Transverse colon (tissue), 4 donors: ENCODE data around the gene ADAMTS3.

Experiments
- EP300 ChIP-seq: sonication (generic); formaldehyde crosslinking; IDR thresholded peaks from one replicate; pipeline ENCODE4 v1.6.1; 2017; ENCODE audit warnings: antibody characterized with exemption, low read depth
- POLR2A ChIP-seq: fragments of 450-650 bp; IDR thresholded peaks from one replicate; pipeline ENCODE4 v1.6.1; 2016; ENCODE audit warnings: antibody characterized with exemption, mild to moderate bottlenecking, moderate library complexity
- POLR2AphosphoS5 ChIP-seq, 3 donors: sonication (generic); formaldehyde crosslinking; IDR thresholded peaks; one replicate each; pipeline ENCODE4 v1.6.1; 2016; ENCODE audit warnings: antibody characterized with exemption in 3 of 3
- TF ChIP-seq, protein P1 (sequence below), 5 experiments: fragments of 200-600 bp in 3 of 5; fragments of 450-650 bp in 2 of 5; sonication (generic) in 3 of 5; IDR thresholded peaks; 1 replicate in 2 of 5; 2 replicates in 3 of 5; pipeline ENCODE4 v1.5.1; 2016 to 2017; ENCODE audit warnings: antibody characterized with exemption in 5 of 5, inconsistent platforms in 3 of 5, mild to moderate bottlenecking in 2 of 5, moderate library complexity in 1 of 5

DNA sequence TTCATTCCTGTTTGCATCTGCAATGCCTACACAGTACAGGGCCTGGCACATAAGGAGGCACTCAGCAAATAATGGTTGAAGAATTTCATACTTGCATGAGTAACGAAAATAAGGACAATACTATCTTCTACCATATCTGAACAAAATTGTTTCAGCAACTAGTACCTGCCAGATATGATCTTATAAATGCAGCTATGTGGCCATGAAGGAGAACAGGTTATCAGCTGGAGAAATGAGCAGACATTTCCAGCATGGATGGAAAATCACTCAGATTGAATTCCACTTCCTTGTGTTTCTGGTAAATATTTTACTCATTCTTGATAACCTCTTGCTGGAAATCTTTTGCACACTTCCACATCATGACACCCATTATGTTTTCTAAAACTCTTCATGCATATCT is 204.0 kb downstream of the ADAMTS3 start:
- TF ChIP-seq, protein P1, sequence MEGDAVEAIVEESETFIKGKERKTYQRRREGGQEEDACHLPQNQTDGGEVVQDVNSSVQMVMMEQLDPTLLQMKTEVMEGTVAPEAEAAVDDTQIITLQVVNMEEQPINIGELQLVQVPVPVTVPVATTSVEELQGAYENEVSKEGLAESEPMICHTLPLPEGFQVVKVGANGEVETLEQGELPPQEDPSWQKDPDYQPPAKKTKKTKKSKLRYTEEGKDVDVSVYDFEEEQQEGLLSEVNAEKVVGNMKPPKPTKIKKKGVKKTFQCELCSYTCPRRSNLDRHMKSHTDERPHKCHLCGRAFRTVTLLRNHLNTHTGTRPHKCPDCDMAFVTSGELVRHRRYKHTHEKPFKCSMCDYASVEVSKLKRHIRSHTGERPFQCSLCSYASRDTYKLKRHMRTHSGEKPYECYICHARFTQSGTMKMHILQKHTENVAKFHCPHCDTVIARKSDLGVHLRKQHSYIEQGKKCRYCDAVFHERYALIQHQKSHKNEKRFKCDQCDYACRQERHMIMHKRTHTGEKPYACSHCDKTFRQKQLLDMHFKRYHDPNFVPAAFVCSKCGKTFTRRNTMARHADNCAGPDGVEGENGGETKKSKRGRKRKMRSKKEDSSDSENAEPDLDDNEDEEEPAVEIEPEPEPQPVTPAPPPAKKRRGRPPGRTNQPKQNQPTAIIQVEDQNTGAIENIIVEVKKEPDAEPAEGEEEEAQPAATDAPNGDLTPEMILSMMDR (IDR thresholded peaks at IDR 0.05): no peak
- TF ChIP-seq POLR2A (no peak), EP300 (no peak), POLR2AphosphoS5 (IDR thresholded peaks at IDR 0.05) (no peak)
